ENCODE data around the gene STK40. TPM values are rescaled to one million over a fixed set of nuclear protein-coding genes. Genes with fewer than 3 reads are reported as not detected.

Gene STK40, protein sequence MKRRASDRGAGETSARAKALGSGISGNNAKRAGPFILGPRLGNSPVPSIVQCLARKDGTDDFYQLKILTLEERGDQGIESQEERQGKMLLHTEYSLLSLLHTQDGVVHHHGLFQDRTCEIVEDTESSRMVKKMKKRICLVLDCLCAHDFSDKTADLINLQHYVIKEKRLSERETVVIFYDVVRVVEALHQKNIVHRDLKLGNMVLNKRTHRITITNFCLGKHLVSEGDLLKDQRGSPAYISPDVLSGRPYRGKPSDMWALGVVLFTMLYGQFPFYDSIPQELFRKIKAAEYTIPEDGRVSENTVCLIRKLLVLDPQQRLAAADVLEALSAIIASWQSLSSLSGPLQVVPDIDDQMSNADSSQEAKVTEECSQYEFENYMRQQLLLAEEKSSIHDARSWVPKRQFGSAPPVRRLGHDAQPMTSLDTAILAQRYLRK
- total RNA-seq, result 19.4 and 19.8 TPM in 2 replicates

DNA sequence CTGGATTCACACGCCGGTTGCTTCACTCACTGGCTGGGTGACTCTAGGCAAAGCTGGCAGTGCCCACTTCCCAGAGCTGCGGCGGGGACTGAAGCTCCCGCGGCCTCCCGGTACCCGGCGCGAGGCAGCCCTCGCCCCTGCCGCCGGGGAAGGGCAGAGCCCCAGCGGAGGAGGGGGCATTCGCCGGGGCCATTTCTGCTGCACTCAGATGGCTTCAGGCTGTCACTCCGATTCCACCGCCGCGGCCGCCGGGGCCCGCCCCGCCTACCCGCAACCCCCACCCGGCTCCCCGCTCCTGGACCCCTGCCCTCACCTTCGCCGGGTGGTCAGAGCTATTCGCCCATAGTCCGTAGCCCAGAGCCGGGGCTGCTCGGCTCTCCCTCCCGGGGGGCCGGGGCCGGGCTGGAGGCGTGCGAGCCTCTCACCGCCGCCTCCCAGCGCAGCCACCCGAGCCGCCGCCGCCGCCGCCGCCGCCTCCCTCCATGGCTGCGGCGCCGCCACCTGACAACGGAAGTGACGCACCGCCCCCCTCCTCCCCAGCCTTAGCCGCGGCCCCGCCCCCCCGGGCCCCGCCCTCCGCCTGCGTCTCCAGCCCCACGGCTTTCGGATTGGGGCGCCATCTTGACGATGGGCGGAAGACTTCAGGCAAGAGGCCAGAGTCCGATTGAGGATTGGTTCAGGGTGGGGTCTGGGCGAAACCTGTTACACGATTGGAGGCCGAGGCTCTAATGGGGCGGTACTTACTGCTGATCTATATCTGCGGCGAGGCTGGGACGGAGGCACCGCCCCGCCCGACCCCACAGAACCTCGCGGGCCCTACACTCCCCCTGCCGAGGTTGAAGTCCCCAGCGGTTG is at the start of gene STK40:
STK40 (minus strand) TSS at position 515 of the 855 bp plus-strand sequence. CDS start 24,592 bp downstream, outside the sequence.

DNA sequence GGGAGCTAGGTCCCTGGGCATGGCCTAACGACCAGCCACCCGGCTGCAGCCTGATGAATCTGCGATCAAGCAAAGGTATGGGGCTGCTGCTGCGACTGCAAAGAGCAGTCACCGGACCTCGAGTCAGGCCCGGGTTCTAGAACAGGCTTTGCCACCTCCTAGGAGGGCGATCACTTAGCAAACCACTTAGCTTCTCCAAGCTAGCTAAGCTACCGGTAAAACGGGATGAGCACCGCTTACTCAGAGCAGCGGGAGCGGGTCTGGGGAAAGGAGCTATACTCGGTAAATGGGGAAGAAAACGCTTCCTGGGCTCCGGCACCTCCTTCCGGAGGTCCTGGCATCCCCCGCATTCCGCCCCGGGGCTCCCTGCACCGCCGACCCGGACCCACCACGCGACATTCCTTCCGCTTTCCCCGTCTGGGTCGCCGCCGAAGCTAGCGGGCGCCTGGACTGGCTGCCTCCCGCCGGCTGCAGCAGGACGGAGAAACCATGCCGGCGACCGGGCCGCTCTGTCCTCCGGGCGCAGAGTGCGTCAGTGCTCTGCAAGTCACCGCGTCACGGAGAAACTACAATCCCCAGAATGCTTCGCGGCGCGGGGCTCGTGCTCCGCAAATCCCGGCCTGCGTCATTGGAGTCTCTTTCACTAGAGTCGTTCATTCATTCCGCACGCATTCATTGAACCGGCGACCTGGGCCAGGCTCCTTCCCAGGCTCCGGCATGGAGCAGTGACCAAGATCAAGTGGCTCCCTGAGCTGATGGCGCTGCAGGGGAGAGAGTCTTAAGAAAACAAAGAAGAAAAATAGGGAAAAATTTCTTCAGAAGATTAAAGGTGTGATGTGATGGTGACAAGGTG is 11.9 kb upstream of the STK40 start, which contains the start of gene LSM10:
LSM10 (minus strand) TSS at position 531 of the 853 bp plus-strand sequence. CDS start 3,779 bp downstream, outside the sequence.

DNA sequence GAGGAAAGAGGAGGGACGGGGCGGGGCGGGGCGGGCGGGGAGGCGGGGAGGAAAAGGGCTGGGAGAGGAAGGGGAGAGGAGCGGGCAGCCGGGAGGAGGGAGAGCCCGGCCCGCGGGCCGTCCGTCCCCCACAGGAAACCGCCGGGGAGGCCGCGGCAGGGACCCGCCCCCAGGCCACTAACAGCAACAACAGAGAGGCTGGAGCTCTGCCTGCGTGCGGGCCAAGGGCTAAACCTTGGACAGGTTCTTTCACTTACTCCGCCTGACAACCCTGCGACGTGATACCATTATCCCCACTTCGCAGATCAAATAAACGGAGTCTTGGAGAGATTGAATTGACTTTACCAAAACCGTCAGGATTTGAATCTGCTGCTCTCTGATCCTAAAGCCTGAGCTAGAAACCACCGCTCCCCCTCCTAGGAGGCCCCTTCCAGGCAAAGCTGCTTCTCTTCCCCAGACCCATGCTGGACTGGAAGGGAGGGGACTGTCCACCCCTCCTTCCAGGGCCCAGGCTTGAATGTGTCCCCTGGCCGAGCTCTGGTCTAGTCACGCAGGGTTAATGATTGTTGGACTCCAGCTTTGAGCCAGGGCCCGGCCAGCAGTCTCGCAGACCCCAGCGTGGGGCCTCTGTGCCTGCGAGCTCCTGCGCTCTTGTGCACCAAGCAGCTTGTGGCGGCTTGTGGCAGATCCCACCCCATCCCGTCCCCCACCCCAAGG is 61.9 kb downstream of the STK40 start, which contains the start of gene EVA1B:
EVA1B (minus strand) TSS at position 10 of the 717 bp plus-strand sequence. CDS start 608 bp downstream, outside the sequence.

DNA sequence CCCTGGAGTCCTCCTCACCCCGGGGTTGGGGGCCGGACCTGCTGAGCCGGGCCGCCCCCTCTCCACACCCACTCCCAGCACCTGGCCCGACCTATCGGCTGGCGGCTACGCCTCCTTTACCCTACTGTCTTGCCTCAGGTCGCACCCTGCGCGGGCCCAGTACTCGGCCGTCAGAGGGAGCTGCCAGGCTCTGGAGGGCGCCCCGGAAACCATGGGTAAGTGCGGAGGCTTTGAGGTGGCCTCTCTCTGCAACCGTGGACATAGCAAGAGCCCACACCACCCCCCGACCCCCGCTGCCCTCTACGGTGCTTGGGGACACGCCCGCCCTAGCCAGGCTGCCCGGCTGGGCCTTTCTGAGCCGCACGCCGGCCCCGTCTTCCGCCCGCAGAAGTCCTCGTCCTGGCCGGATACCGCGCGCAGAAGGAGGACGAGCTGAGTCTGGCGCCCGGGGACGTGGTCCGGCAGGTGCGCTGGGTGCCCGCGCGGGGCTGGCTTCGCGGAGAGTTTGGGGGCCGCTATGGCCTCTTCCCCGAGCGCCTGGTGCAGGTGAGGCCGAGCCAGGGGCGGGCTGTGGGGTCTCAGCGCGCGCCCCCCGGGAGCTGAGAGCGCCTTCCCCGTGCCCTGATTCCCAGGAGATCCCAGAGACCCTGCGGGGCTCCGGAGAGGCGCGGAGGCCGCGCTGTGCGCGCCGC is 79.4 kb downstream of the STK40 start, which contains the start of gene SH3D21:
SH3D21 (plus strand) TSS at position 159 of the 692 bp plus-strand sequence; CDS start at position 212, 53 bp downstream.

Other genes starting within 250 kb of the STK40 start
- gene TRAPPC3, start 236.4 kb downstream of the STK40 start, total RNA-seq, result 66.6 and 85.8 TPM in 2 replicates
- 38.0 and 38.4 TPM in 2 replicates for gene MAP7D1, start 229.8 kb downstream of the STK40 start, total RNA-seq
- gene THRAP3, start 161.5 kb downstream of the STK40 start, total RNA-seq, result 124 and 137 TPM in 2 replicates
- gene SH3D21, start 79.6 kb downstream of the STK40 start, total RNA-seq, result 0.65 and 0.77 TPM in 2 replicates
- gene EVA1B, start 62.3 kb downstream of the STK40 start, total RNA-seq, result 89.6 and 91.5 TPM in 2 replicates
- 6.9 and 7.6 TPM in 2 replicates for gene LSM10, start 12.0 kb upstream of the STK40 start, total RNA-seq
- gene OSCP1, start 64.5 kb upstream of the STK40 start, total RNA-seq, result 3.6 and 5.0 TPM in 2 replicates
- gene MRPS15, start 78.5 kb upstream of the STK40 start, total RNA-seq, result 64.4 and 65.7 TPM in 2 replicates
- not detected in 2 replicates for gene CSF3R, start 97.0 kb upstream of the STK40 start, total RNA-seq

Data from dermis lymphatic vessel endothelial cell (primary cell).